ENCODE data around the gene FHIT.

FHIT gene

GRCh38 chr3:60979461-60980341 is 271.6 kb downstream of the FHIT start:
- DNase-seq, result no peak

GRCh38 chr3:60973321-60973720 is 277.9 kb downstream of the FHIT start:
- no peak for DNase-seq

GRCh38 chr3:60972599-60972998 is 278.7 kb downstream of the FHIT start:
- no peak for DNase-seq

- no peak for DNase-seq
These were observed 280.4 kb downstream of the FHIT start for GRCh38 chr3:60970850-60971249.

- DNase-seq, result no peak
These were observed 284.1 kb downstream of the FHIT start for GRCh38 chr3:60967141-60967540.

GRCh38 chr3:60957541-60957940 is 293.7 kb downstream of the FHIT start:
- DNase-seq, result no peak

- no peak for DNase-seq
These were observed 294.5 kb downstream of the FHIT start for GRCh38 chr3:60956729-60957128.

GRCh38 chr3:60955034-60955433 is 296.2 kb downstream of the FHIT start:
- DNase-seq, result no peak

GRCh38 chr3:60954048-60954447 is 297.2 kb downstream of the FHIT start:
- no peak for DNase-seq

- DNase-seq, result no peak
These were observed 297.9 kb downstream of the FHIT start for GRCh38 chr3:60953351-60953750.

- no peak for DNase-seq
These were observed 299.2 kb downstream of the FHIT start for GRCh38 chr3:60952055-60952454.

GRCh38 chr3:60949146-60949545 is 302.1 kb downstream of the FHIT start:
- no peak for DNase-seq

GRCh38 chr3:60948488-60948887 is 302.8 kb downstream of the FHIT start:
- DNase-seq, result no peak

GRCh38 chr3:60935709-60936108 is 315.5 kb downstream of the FHIT start:
- DNase-seq, result no peak

GRCh38 chr3:60933824-60934223 is 317.4 kb downstream of the FHIT start:
- no peak for DNase-seq

GRCh38 chr3:60932643-60933042 is 318.6 kb downstream of the FHIT start:
- no peak for DNase-seq

- DNase-seq, result no peak
These were observed 319.1 kb downstream of the FHIT start for GRCh38 chr3:60932170-60932569.

GRCh38 chr3:60931452-60931851 is 319.8 kb downstream of the FHIT start:
- no peak for DNase-seq

GRCh38 chr3:60920519-60920918 is 330.7 kb downstream of the FHIT start:
- DNase-seq, result no peak

GRCh38 chr3:60919296-60919695 is 332.0 kb downstream of the FHIT start:
- DNase-seq, result no peak

- DNase-seq, result no peak
These were observed 334.1 kb downstream of the FHIT start for GRCh38 chr3:60917141-60917540.

- no peak for DNase-seq
These were observed 334.7 kb downstream of the FHIT start for GRCh38 chr3:60916546-60916945.

GRCh38 chr3:60913474-60913873 is 337.8 kb downstream of the FHIT start:
- DNase-seq, result no peak

GRCh38 chr3:60912876-60913275 is 338.4 kb downstream of the FHIT start:
- DNase-seq, result no peak

GRCh38 chr3:60912142-60912541 is 339.1 kb downstream of the FHIT start:
- DNase-seq, result no peak
